Panc1 (cell line): ENCODE data around the gene MYCBP2. TPM values are rescaled to one million over a fixed set of nuclear protein-coding genes. Genes with fewer than 3 reads are reported as not detected.

ENCODE experiments used
- ATAC-seq: fragments of 200-7000 bp; cut with Tn5 transposase; 2 replicates; pipeline ENCODE4 v1.9.1; 2020; ENCODE audit warnings: mild to moderate bottlenecking, moderate library complexity
- BruUV-seq: library from RNA; stranded (reverse); fragments of 400-500 nt; replicated peaks from 2 replicates; lab custom pipeline; 2021; lab: Mats Ljungman, UMichigan
- CTCF ChIA-PET: fragments of 300-600 bp; sonication (Branson Sonifier 250); formaldehyde crosslinking; loops from one replicate; lab custom pipeline; 2022; ENCODE audit warnings: antibody characterized with exemption; lab: Charles Lee
- POLR2A ChIA-PET: fragments of 300-600 bp; sonication (Branson Sonifier 250); formaldehyde crosslinking; loops from one replicate; lab custom pipeline; 2022; ENCODE audit warnings: antibody characterized with exemption; lab: Charles Lee
- DNase-seq: peaks from one replicate; pipeline ENCODE4 v3.0.0-alpha.2; 2010; ENCODE audit warnings: low read depth, low spot score
- H3K27ac ChIP-seq: 2 replicates; pipeline ENCODE4 v1.5.1; 2011; ENCODE audit warnings: mild to moderate bottlenecking, low read length, inconsistent platforms
- H3K27me3 ChIP-seq: fragments of 200-500 bp; sonication (Bioruptor generic); 2 replicates; pipeline ENCODE4 v1.6.0; 2014; ENCODE audit warnings: low read length, inconsistent platforms; ENCODE audit not compliant: control insufficient read depth, insufficient read depth
- H3K36me3 ChIP-seq: fragments of 200-500 bp; sonication (Bioruptor generic); 2 replicates; pipeline ENCODE4 v1.5.1; 2014; ENCODE audit warnings: inconsistent platforms, mild to moderate bottlenecking, low read length, moderate library complexity; ENCODE audit not compliant: control insufficient read depth, insufficient read depth
- H3K4me1 ChIP-seq: 2 replicates; pipeline ENCODE4 v1.5.1; 2011; ENCODE audit warnings: inconsistent platforms, mild to moderate bottlenecking, low read length, moderate library complexity; ENCODE audit not compliant: control insufficient read depth, insufficient read depth
- H3K4me3 ChIP-seq, 2 experiments: 2 replicates each; pipeline ENCODE4 v1.5.1; 2011 to 2012; ENCODE audit warnings: low read depth in 2 of 2, low read length in 2 of 2, mild to moderate bottlenecking in 2 of 2, inconsistent platforms in 1 of 2, moderate library complexity in 1 of 2
- H3K9me3 ChIP-seq: fragments of 200-500 bp; sonication (Bioruptor generic); 2 replicates; pipeline ENCODE4 v1.5.1; 2014; ENCODE audit warnings: low read depth, mild to moderate bottlenecking, inconsistent platforms, low read length, moderate library complexity; ENCODE audit not compliant: control insufficient read depth, insufficient read depth
- POLR2AphosphoS5 ChIP-seq: IDR thresholded peaks from 2 replicates; pipeline ENCODE4 v1.6.1; 2012; ENCODE audit warnings: mild to moderate bottlenecking, low read depth, low read length, moderate library complexity
- SIN3A ChIP-seq: IDR thresholded peaks from 2 replicates; pipeline ENCODE4 v1.6.1; 2012; ENCODE audit warnings: low read depth, mild to moderate bottlenecking, low read length, moderate library complexity, borderline replicate concordance; ENCODE audit not compliant: insufficient read depth
- TCF7L2 ChIP-seq: IDR thresholded peaks from 2 replicates; pipeline ENCODE4 v1.6.1; 2011; ENCODE audit warnings: mild to moderate bottlenecking, low read depth, low read length, inconsistent platforms
- in situ Hi-C: cut with HindIII; loops from 2 replicates; pipeline ENCODE4 v1.10.0; 2016; ENCODE audit warnings: low sequenced_read_pairs, low pct_unique_long_range_greater_than_20kb
- intact Hi-C: fragments of 100-400 bp; cut with micrococcal nuclease; formaldehyde crosslinking; loops from one replicate; pipeline ENCODE4 v1.10.0; 2022; ENCODE audit not compliant: unreplicated experiment
- total RNA-seq: library from RNA; stranded (reverse); gene quantifications from one replicate; pipeline ENCODE4 v1.2.1, GENCODE V29; 2021; ENCODE audit not compliant: unreplicated experiment
- TF ChIP-seq, protein P1 (sequence below): fragments of 450-650 bp; IDR thresholded peaks from 2 replicates; pipeline ENCODE4 v1.5.1; 2017; ENCODE audit warnings: mild to moderate bottlenecking
- TF ChIP-seq, protein P2 (sequence below), 2 experiments: IDR thresholded peaks; 2 replicates each; pipeline ENCODE4 v1.6.1; 2011 to 2012; ENCODE audit warnings: low read depth in 2 of 2, control low read depth in 1 of 2, low read length in 1 of 2, mild to moderate bottlenecking in 1 of 2, moderate library complexity in 1 of 2; ENCODE audit not compliant: insufficient read depth in 1 of 2

Gene MYCBP2
- total RNA-seq, 1 experiment from 2014 or later, result 41.4 TPM

DNA sequence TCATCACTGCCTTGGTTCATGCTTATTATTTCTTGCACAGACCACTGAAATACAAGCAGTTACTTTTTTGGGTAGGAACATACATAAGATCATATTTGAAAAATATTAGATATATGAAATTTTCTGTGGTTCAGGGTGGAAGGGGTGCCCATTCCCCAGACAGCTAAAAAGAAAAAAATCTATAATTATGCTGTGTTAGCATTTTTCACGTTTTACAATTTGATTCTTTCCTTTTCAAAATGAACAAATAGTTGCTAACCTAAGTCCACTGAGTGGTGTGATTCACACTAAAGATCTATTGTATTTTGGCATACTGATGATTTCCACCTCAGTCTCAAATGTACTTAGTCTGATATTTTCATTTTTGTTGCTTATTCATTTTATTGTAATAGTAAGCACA, 233.2 kb downstream of the MYCBP2 start:
- ChIA-PET CTCF (no interaction called here), POLR2A (no interaction called here)
- Histone ChIP-seq H3K36me3 (no peaks in the 10 kb centered on the region), H3K9me3 (no peaks in the 10 kb centered on the region), H3K27me3 (no peaks in the 10 kb centered on the region), H3K27ac (no peak overlapping the region), H3K4me1 (no peaks in the 10 kb centered on the region), H3K4me3 (no peak overlapping the region)
- in situ Hi-C loops (no loop called here), intact Hi-C loops (no loop called here)
- no TSS peak for BruUV-seq
- DNase-seq (no peak), ATAC-seq (no peak)
- TF ChIP-seq TCF7L2 (no peak), POLR2AphosphoS5 (no peak), SIN3A (no peak)
- TF ChIP-seq, protein P1, sequence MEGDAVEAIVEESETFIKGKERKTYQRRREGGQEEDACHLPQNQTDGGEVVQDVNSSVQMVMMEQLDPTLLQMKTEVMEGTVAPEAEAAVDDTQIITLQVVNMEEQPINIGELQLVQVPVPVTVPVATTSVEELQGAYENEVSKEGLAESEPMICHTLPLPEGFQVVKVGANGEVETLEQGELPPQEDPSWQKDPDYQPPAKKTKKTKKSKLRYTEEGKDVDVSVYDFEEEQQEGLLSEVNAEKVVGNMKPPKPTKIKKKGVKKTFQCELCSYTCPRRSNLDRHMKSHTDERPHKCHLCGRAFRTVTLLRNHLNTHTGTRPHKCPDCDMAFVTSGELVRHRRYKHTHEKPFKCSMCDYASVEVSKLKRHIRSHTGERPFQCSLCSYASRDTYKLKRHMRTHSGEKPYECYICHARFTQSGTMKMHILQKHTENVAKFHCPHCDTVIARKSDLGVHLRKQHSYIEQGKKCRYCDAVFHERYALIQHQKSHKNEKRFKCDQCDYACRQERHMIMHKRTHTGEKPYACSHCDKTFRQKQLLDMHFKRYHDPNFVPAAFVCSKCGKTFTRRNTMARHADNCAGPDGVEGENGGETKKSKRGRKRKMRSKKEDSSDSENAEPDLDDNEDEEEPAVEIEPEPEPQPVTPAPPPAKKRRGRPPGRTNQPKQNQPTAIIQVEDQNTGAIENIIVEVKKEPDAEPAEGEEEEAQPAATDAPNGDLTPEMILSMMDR, result no peak
- TF ChIP-seq, protein P2, sequence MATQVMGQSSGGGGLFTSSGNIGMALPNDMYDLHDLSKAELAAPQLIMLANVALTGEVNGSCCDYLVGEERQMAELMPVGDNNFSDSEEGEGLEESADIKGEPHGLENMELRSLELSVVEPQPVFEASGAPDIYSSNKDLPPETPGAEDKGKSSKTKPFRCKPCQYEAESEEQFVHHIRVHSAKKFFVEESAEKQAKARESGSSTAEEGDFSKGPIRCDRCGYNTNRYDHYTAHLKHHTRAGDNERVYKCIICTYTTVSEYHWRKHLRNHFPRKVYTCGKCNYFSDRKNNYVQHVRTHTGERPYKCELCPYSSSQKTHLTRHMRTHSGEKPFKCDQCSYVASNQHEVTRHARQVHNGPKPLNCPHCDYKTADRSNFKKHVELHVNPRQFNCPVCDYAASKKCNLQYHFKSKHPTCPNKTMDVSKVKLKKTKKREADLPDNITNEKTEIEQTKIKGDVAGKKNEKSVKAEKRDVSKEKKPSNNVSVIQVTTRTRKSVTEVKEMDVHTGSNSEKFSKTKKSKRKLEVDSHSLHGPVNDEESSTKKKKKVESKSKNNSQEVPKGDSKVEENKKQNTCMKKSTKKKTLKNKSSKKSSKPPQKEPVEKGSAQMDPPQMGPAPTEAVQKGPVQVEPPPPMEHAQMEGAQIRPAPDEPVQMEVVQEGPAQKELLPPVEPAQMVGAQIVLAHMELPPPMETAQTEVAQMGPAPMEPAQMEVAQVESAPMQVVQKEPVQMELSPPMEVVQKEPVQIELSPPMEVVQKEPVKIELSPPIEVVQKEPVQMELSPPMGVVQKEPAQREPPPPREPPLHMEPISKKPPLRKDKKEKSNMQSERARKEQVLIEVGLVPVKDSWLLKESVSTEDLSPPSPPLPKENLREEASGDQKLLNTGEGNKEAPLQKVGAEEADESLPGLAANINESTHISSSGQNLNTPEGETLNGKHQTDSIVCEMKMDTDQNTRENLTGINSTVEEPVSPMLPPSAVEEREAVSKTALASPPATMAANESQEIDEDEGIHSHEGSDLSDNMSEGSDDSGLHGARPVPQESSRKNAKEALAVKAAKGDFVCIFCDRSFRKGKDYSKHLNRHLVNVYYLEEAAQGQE (IDR thresholded peaks at IDR 0.05; ENCODE audit: insufficient read depth in 1 of 2, low read depth in 2 of 2, low read length in 1 of 2), result no peak

DNA sequence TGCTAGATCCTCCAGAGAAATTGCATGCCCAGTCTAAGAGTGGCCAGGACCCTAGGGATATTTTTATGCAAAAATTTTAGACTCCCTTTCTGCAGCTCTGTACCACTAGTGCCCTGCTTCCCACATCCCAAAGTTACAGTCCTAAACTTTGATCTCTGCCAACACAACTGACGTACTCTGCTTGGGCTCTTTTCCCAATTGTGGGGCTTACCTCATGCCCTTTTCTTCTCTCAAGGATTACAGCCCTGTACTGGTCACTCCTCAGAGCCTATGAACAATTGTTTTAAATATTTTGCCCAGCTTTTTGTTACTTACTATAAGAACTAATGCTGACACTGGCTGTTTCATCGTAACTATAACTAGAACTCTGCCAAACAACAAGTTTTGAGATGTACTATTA, 242.1 kb downstream of the MYCBP2 start:
- in situ Hi-C loops, result no loop called here
- ChIA-PET POLR2A (no interaction called here), CTCF (no interaction called here)
- DNase-seq (no peak), ATAC-seq (no peak)
- H3K4me1 ChIP-seq, result no peaks in the 10 kb centered on the region
- H3K27me3 ChIP-seq, result no peaks in the 10 kb centered on the region
- no peaks in the 10 kb centered on the region for H3K9me3 ChIP-seq
- H3K36me3 ChIP-seq, result 0 out of 2 replicates have a peak, but pooled peaks cover 4% of the 10 kb centered on the region
- BruUV-seq, result no TSS peak
- intact Hi-C loops, result no loop called here
- H3K4me3 ChIP-seq, result no peak overlapping the region
- TF ChIP-seq, protein P1, result no peak
- TF ChIP-seq, protein P2 (IDR thresholded peaks at IDR 0.05; ENCODE audit: insufficient read depth in 1 of 2, low read depth in 2 of 2, low read length in 1 of 2), result no peak
- TF ChIP-seq POLR2AphosphoS5 (no peak), TCF7L2 (no peak), SIN3A (no peak)
- H3K27ac ChIP-seq, result no peak overlapping the region
